GM23338 (cell line): ENCODE results near the gene ARL5B. TPM values are rescaled to one million over a fixed set of nuclear protein-coding genes. Genes with fewer than 3 reads are reported as not detected.

Experiments
- ATAC-seq: fragments of 200-7000 bp; cut with Tn5 transposase; 3 replicates; pipeline ENCODE4 v1.9.1; 2020
- DNase-seq: peaks from one replicate; pipeline ENCODE4 v3.0.0-alpha.2; 2015; ENCODE audit warnings: low spot score
- H2AFZ ChIP-seq: fragments of 200-600 bp; sonication (generic); 2 replicates; pipeline ENCODE4 v1.8.0; 2016; ENCODE audit warnings: antibody characterized with exemption, mild to moderate bottlenecking, moderate library complexity
- H3F3A ChIP-seq: fragments of 200-600 bp; sonication (generic); replicated peaks from 2 replicates; pipeline ENCODE4 v1.8.0; 2017; ENCODE audit warnings: antibody characterized with exemption, mixed run types, low read depth
- H3K27ac ChIP-seq: fragments of 200-600 bp; sonication (generic); 2 replicates; pipeline ENCODE4 v1.6.1; 2016; ENCODE audit warnings: low read depth
- H3K27me3 ChIP-seq: fragments of 200-600 bp; sonication (generic); 2 replicates; pipeline ENCODE4 v1.8.0; 2016; ENCODE audit warnings: mild to moderate bottlenecking, mixed run types, moderate library complexity; ENCODE audit not compliant: insufficient read depth
- H3K36me3 ChIP-seq: fragments of 200-600 bp; sonication (generic); 2 replicates; pipeline ENCODE4 v1.8.0; 2016; ENCODE audit warnings: mild to moderate bottlenecking; ENCODE audit not compliant: insufficient read depth
- H3K4me1 ChIP-seq: fragments of 200-600 bp; sonication (generic); 2 replicates; pipeline ENCODE4 v1.8.0; 2016; ENCODE audit warnings: mild to moderate bottlenecking, moderate library complexity; ENCODE audit not compliant: insufficient read depth
- H3K4me2 ChIP-seq: fragments of 200-600 bp; sonication (generic); 2 replicates; pipeline ENCODE4 v1.7.1; 2017; ENCODE audit warnings: mixed run types
- H3K4me3 ChIP-seq: fragments of 200-600 bp; sonication (generic); 2 replicates; pipeline ENCODE4 v1.6.1; 2016; ENCODE audit warnings: mixed run types
- H3K79me2 ChIP-seq: fragments of 200-600 bp; sonication (generic); replicated peaks from 2 replicates; pipeline ENCODE4 v1.8.0; 2017; ENCODE audit warnings: mild to moderate bottlenecking; ENCODE audit not compliant: insufficient read depth
- H3K9me2 ChIP-seq: fragments of 200-600 bp; sonication (generic); 2 replicates; pipeline ENCODE4 v1.8.0; 2017; ENCODE audit not compliant: insufficient read depth
- H4K20me1 ChIP-seq: fragments of 200-600 bp; sonication (generic); replicated peaks from 2 replicates; pipeline ENCODE4 v1.8.0; 2017; ENCODE audit warnings: mild to moderate bottlenecking; ENCODE audit not compliant: insufficient read depth
- H3K27ac Mint-ChIP-seq: 2 replicates; pipeline ENCODE4 v1.8.0; 2020; ENCODE audit warnings: inconsistent platforms, mild to moderate bottlenecking, moderate library complexity, mixed read lengths
- H3K27me3 Mint-ChIP-seq: 3 replicates; pipeline ENCODE4 v1.8.0; 2022; ENCODE audit warnings: low read depth, mild to moderate bottlenecking, moderate library complexity, mixed read lengths, inconsistent platforms; ENCODE audit not compliant: insufficient read depth, poor library complexity
- H3K36me3 Mint-ChIP-seq: 3 replicates; pipeline ENCODE4 v1.8.0; 2021; ENCODE audit warnings: low read depth, mild to moderate bottlenecking, inconsistent platforms, moderate library complexity, mixed read lengths
- H3K4me1 Mint-ChIP-seq: 3 replicates; pipeline ENCODE4 v1.8.0; 2020; ENCODE audit warnings: mild to moderate bottlenecking, inconsistent platforms, mixed read lengths
- H3K4me3 Mint-ChIP-seq: 3 replicates; pipeline ENCODE4 v1.8.0; 2021; ENCODE audit warnings: moderate library complexity, mild to moderate bottlenecking, inconsistent platforms, mixed read lengths
- H3K9me3 Mint-ChIP-seq: 3 replicates; pipeline ENCODE4 v1.8.0; 2020; ENCODE audit warnings: moderate library complexity, mild to moderate bottlenecking, inconsistent platforms, mixed read lengths
- CREB1 ChIP-seq: fragments of 250-450 bp; sonication (Bioruptor Pico); IDR thresholded peaks from 2 replicates; pipeline ENCODE4 v1.5.0; 2020; ENCODE audit warnings: low read depth, mild to moderate bottlenecking, moderate library complexity
- EZH2phosphoT487 ChIP-seq: fragments of 200-600 bp; sonication (generic); IDR thresholded peaks from one replicate; pipeline ENCODE4 v1.8.1; 2018; ENCODE audit warnings: antibody characterized with exemption; ENCODE audit not compliant: unreplicated experiment
- JUNB ChIP-seq: IDR thresholded peaks from one replicate; pipeline ENCODE4 v1.6.1; 2016; ENCODE audit warnings: antibody characterized with exemption; ENCODE audit not compliant: unreplicated experiment
- POLR2AphosphoS5 ChIP-seq: IDR thresholded peaks from 2 replicates; pipeline ENCODE4 v1.6.1; 2016; ENCODE audit warnings: antibody characterized with exemption, low read depth
- ZNF114 ChIP-seq: fragments of 250-450 bp; sonication (Bioruptor Pico); IDR thresholded peaks from 2 replicates; pipeline ENCODE4 v1.5.0; 2020; ENCODE audit warnings: mild to moderate bottlenecking, moderate library complexity
- ZNF331 ChIP-seq: fragments of 250-450 bp; sonication (Bioruptor Pico); IDR thresholded peaks from 2 replicates; pipeline ENCODE4 v1.5.0; 2020; ENCODE audit warnings: low read depth, mild to moderate bottlenecking, moderate library complexity
- polyA plus RNA-seq: library from polyadenylated mRNA; unstranded; fragments of >200 nt; fragmentation: Nextera tagmentation; extraction: Ambion mirVana; gene quantifications from 2 replicates; pipeline ENCODE4 v1.2.1, GENCODE V29; 2016
- total RNA-seq: library from RNA; depleted of rRNA; stranded (reverse); fragments of >200 nt; shearing (Covaris generic); gene quantifications from 2 replicates; pipeline ENCODE4 v1.2.3, GENCODE V29; 2014
- TF ChIP-seq, protein P1 (sequence below), 2 experiments: fragments of 200-600 bp in 1 of 2; sonication (generic) in 1 of 2; conservative IDR thresholded peaks; 2 replicates each; pipeline versions ENCODE4 v1.5.1 to v1.6.1; 2016 to 2017; ENCODE audit warnings: antibody characterized with exemption in 2 of 2, low read depth in 2 of 2, mild to moderate bottlenecking in 2 of 2, moderate library complexity in 1 of 2
- TF ChIP-seq, protein P2 (sequence below): IDR thresholded peaks from 2 replicates; pipeline ENCODE4 v1.6.1; 2016; ENCODE audit warnings: antibody characterized with exemption

The ARL5B gene
- total and polyA plus RNA-seq, 2 experiments from 2014 or later = 22.8 to 76.4 TPM

DNA sequence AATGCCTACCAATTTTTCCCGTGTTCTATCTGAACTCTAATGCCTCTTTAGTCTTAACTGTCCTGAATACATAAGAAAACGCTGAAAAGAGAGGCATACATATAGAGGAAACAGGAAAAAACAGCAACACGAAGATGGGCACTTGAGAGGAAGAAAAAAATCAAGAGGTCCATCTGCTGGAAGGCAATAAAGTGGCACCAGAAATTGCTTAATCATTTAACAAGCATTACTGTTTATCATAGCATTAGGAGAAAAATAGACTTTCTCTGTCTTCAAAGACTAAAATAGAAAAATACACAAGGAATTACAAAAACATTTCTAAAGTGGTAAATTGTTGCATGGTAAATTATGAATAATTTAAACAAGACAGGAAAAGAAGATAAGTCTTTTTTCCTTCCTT lies 42.9 kb upstream of the ARL5B start:
- no peak for ATAC-seq
- no peak for TF ChIP-seq EZH2phosphoT487
- no peak overlapping the region for H3K4me3 ChIP-seq
- H3F3A ChIP-seq = no peaks in the 10 kb centered on the region
- H3K27me3 ChIP-seq = no peaks in the 10 kb centered on the region
- Mint-ChIP-seq H3K27ac (no peak overlapping the region; the same call in 1 of the 2 replicates), H3K4me1 (peaks cover 2% of the 10 kb centered on the region; the same call in 2 of the 3 replicates), H3K9me3 (no peaks in the 10 kb centered on the region), H3K4me3 (no peak overlapping the region), H3K36me3 (peaks cover 18% of the 10 kb centered on the region; the same call in 2 of the 3 replicates), H3K27me3 (peaks cover 4% of the 10 kb centered on the region)
- no peaks in the 10 kb centered on the region for H3K4me1 ChIP-seq
- H3K27ac ChIP-seq = no peak overlapping the region
- no peaks in the 10 kb centered on the region for H3K9me2 ChIP-seq
- no peak for DNase-seq
- no peaks in the 10 kb centered on the region for H3K79me2 ChIP-seq
- no peak overlapping the region for H2AFZ ChIP-seq
- H3K36me3 ChIP-seq = peaks cover 5% of the 10 kb centered on the region; the same call in 1 of the 2 replicates
- 0 out of 2 replicates have a peak, but pooled peaks cover 5% of the 10 kb centered on the region for H4K20me1 ChIP-seq
- H3K4me2 ChIP-seq = no peak overlapping the region

- no peaks in the 10 kb centered on the region for H3K9me3 Mint-ChIP-seq
- H3K4me1 Mint-ChIP-seq = peaks cover 2% of the 10 kb centered on the region; the same call in 2 of the 3 replicates
- no peak overlapping the region for H3K27ac Mint-ChIP-seq
- H3K79me2 ChIP-seq = no peaks in the 10 kb centered on the region
- no peak for DNase-seq
- H3K9me2 ChIP-seq = no peaks in the 10 kb centered on the region
- TF ChIP-seq EZH2phosphoT487 (no peak), ZNF331 (CRISPR knock-in tag) (no peak), ZNF114 (CRISPR knock-in tag) (no peak), CREB1 (CRISPR knock-in tag) (no peak), JUNB (no peak), POLR2AphosphoS5 (no peak)
- TF ChIP-seq, protein P1, sequence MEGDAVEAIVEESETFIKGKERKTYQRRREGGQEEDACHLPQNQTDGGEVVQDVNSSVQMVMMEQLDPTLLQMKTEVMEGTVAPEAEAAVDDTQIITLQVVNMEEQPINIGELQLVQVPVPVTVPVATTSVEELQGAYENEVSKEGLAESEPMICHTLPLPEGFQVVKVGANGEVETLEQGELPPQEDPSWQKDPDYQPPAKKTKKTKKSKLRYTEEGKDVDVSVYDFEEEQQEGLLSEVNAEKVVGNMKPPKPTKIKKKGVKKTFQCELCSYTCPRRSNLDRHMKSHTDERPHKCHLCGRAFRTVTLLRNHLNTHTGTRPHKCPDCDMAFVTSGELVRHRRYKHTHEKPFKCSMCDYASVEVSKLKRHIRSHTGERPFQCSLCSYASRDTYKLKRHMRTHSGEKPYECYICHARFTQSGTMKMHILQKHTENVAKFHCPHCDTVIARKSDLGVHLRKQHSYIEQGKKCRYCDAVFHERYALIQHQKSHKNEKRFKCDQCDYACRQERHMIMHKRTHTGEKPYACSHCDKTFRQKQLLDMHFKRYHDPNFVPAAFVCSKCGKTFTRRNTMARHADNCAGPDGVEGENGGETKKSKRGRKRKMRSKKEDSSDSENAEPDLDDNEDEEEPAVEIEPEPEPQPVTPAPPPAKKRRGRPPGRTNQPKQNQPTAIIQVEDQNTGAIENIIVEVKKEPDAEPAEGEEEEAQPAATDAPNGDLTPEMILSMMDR (conservative IDR thresholded peaks at IDR 0.05; ENCODE audit: low read depth in 2 of 2) = no peak
- no peaks in the 10 kb centered on the region for H3F3A ChIP-seq
- no peak for ATAC-seq
- H3K4me1 ChIP-seq = no peaks in the 10 kb centered on the region
- no peak overlapping the region for H3K27ac ChIP-seq
- H3K4me3 Mint-ChIP-seq = no peak overlapping the region
- peaks cover 17% of the 10 kb centered on the region; the same call in 2 of the 3 replicates for H3K36me3 Mint-ChIP-seq
- H3K4me3 ChIP-seq = no peak overlapping the region
- H3K27me3 Mint-ChIP-seq = peaks cover 4% of the 10 kb centered on the region
- peaks cover 6% of the 10 kb centered on the region; the same call in 1 of the 2 replicates for H3K36me3 ChIP-seq
- no peak overlapping the region for H3K4me2 ChIP-seq
- no peaks in the 10 kb centered on the region for H4K20me1 ChIP-seq
- no peak overlapping the region for H2AFZ ChIP-seq
- no peaks in the 10 kb centered on the region for H3K27me3 ChIP-seq
Measured at GRCh38 chr10:18619016-18619415, 40.2 kb upstream of the ARL5B start.

GRCh38 chr10:18620856-18621255 lies 38.4 kb upstream of the ARL5B start:
- no peak overlapping the region for H3K4me3 Mint-ChIP-seq
- H2AFZ ChIP-seq = no peak overlapping the region
- no peak for ATAC-seq
- no peak for DNase-seq
- no peak overlapping the region for H3K4me2 ChIP-seq
- H3K79me2 ChIP-seq = no peaks in the 10 kb centered on the region
- no peaks in the 10 kb centered on the region for H3K9me2 ChIP-seq
- no peaks in the 10 kb centered on the region for H3K27me3 ChIP-seq
- H3K27ac ChIP-seq = no peak overlapping the region
- H4K20me1 ChIP-seq = no peaks in the 10 kb centered on the region
- peaks cover 6% of the 10 kb centered on the region; the same call in 1 of the 2 replicates for H3K36me3 ChIP-seq
- H3K27me3 Mint-ChIP-seq = peaks cover 4% of the 10 kb centered on the region
- H3K4me3 ChIP-seq = no peak overlapping the region
- no peaks in the 10 kb centered on the region for H3K4me1 ChIP-seq
- H3K9me3 Mint-ChIP-seq = no peaks in the 10 kb centered on the region
- H3F3A ChIP-seq = no peaks in the 10 kb centered on the region
- peaks cover under 1% of the 10 kb centered on the region; the same call in 2 of the 3 replicates for H3K4me1 Mint-ChIP-seq
- peaks cover 17% of the 10 kb centered on the region; the same call in 2 of the 3 replicates for H3K36me3 Mint-ChIP-seq
- H3K27ac Mint-ChIP-seq = no peak overlapping the region
- TF ChIP-seq, protein P2, sequence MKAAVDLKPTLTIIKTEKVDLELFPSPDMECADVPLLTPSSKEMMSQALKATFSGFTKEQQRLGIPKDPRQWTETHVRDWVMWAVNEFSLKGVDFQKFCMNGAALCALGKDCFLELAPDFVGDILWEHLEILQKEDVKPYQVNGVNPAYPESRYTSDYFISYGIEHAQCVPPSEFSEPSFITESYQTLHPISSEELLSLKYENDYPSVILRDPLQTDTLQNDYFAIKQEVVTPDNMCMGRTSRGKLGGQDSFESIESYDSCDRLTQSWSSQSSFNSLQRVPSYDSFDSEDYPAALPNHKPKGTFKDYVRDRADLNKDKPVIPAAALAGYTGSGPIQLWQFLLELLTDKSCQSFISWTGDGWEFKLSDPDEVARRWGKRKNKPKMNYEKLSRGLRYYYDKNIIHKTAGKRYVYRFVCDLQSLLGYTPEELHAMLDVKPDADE = no peak
